GM10266 (cell line): ENCODE measurements around the gene FANCG.

ENCODE experiments used
- DNase-seq: peaks from one replicate; pipeline ENCODE4 v3.0.0; 2012; ENCODE audit errors: extremely low spot score
- CTCF ChIP-seq: IDR thresholded peaks from 2 replicates; pipeline ENCODE4 v1.5.1; 2012; ENCODE audit warnings: mild to moderate bottlenecking, low read depth; ENCODE audit not compliant: control insufficient read depth, insufficient read depth; ENCODE audit errors: missing control alignments

FANCG gene

GRCh38 chr9:35073279-35073612, 6.5 kb downstream of the FANCG start:
- TF ChIP-seq CTCF = no peak
- DNase-seq = no peak

GRCh38 chr9:35072461-35073278, 7.1 kb downstream of the FANCG start, which contains the start of gene VCP:
Gene VCP (minus strand): TSS chr9:35072625. CDS start chr9:35072353, 272 bp downstream.
- peak; percentile 99 for DNase-seq

GRCh38 chr9:35071814-35072460, 7.8 kb downstream of the FANCG start:
- TF ChIP-seq CTCF = peak; percentile 43
- DNase-seq = peak; percentile 86

More at GRCh38 chr9:35072461-35073278, 7.1 kb downstream of the FANCG start, which contains the start of gene VCP:
- TF ChIP-seq CTCF = peak; percentile 24

GRCh38 chr9:35070823-35071813, 8.6 kb downstream of the FANCG start:
- peak; percentile 38 for DNase-seq
- TF ChIP-seq CTCF = no peak

GRCh38 chr9:35069020-35069419, 10.7 kb downstream of the FANCG start:
- DNase-seq = no peak
- TF ChIP-seq CTCF = no peak

GRCh38 chr9:35067056-35067455, 12.7 kb downstream of the FANCG start:
- no peak for TF ChIP-seq CTCF

More at GRCh38 chr9:35067056-35067455, 12.7 kb downstream of the FANCG start:
- no peak for DNase-seq
